Measurements from ENCODE around the gene ASB18. TPM values are rescaled to one million over a fixed set of nuclear protein-coding genes. Genes with fewer than 3 reads are reported as not detected.
A peak's percentile ranks its signal among the peaks of the same experiment; 100 is the strongest.

The ASB18 gene
- total RNA-seq, 1 experiment from 2014 or later, result 0.46 TPM

GRCh38 chr2:236190674-236191073, 73.5 kb downstream of the ASB18 start:
- intact Hi-C loops (cut with micrococcal nuclease; ENCODE audit: unreplicated experiment), result no loop called here
- H3K4me1 ChIP-seq (replicated peaks; ENCODE audit: insufficient read depth), result no peaks in the 10 kb centered on the region
- H4K20me1 ChIP-seq (ENCODE audit: insufficient read depth), result no peaks in the 10 kb centered on the region
- ChIA-PET POLR2A (ENCODE audit: unreplicated experiment) (no interaction called here), CTCF (no interaction called here)
- no peak overlapping the region for H2AFZ ChIP-seq
- TF ChIP-seq CTCF (conservative IDR thresholded peaks at IDR 0.05) (no peak), EZH2 (IDR thresholded peaks at IDR 0.05; ENCODE audit: low read depth) (no peak)
- H3K27ac ChIP-seq, result no peak overlapping the region
- DNase-seq, result no peak
- no peaks in the 10 kb centered on the region for H3F3A ChIP-seq (ENCODE audit: insufficient read depth, low read depth)
- H3K9me2 ChIP-seq (ENCODE audit: insufficient read depth), result no peaks in the 10 kb centered on the region
- no peaks in the 10 kb centered on the region for H3K36me3 ChIP-seq (ENCODE audit: low read depth)
- H3K4me2 ChIP-seq, result no peak overlapping the region
- no peaks in the 10 kb centered on the region for H3K27me3 ChIP-seq (ENCODE audit: insufficient read depth, low read depth)
- no TSS peak for BruUV-seq (replicated peaks)
- H3K4me3 ChIP-seq, result no peak overlapping the region
- H3K9me3 ChIP-seq (ENCODE audit: insufficient read depth, low read depth), result no peaks in the 10 kb centered on the region
- no peaks in the 10 kb centered on the region for H3K79me2 ChIP-seq (ENCODE audit: low read depth)

DNA sequence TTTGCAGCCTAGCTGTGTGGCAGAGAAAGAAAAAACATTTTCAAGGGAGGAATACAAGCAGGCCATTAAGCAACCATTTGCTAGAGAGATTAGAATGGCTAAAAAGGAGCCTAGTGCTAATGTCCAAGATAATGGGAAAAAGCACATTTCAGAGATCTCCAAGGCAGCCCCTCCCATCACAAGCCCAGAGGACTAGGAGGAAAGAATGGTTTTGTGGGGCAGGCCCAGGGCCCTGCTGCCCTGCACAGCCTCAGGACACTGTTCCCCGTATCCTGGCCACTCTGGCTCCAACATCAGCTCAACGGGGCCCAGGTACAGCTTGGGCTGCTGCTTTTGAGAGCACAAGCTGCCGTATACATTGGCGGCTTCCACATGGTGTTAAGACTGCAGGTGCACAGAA, 79.5 kb downstream of the ASB18 start:
- Histone ChIP-seq H2AFZ (no peak overlapping the region), H3K36me3 (ENCODE audit: low read depth) (no peaks in the 10 kb centered on the region), H3K79me2 (ENCODE audit: low read depth) (no peaks in the 10 kb centered on the region), H4K20me1 (ENCODE audit: insufficient read depth) (no peaks in the 10 kb centered on the region), H3K27ac (no peak overlapping the region), H3K4me1 (replicated peaks; ENCODE audit: insufficient read depth) (peaks cover 11% of the 10 kb centered on the region), H3K9me3 (ENCODE audit: insufficient read depth, low read depth) (no peaks in the 10 kb centered on the region), H3K27me3 (ENCODE audit: insufficient read depth, low read depth) (no peaks in the 10 kb centered on the region), H3K4me2 (no peak overlapping the region), H3K4me3 (no peak overlapping the region), H3K9me2 (ENCODE audit: insufficient read depth) (no peaks in the 10 kb centered on the region), H3F3A (ENCODE audit: insufficient read depth, low read depth) (peaks cover 9% of the 10 kb centered on the region)
- no peak for DNase-seq
- CTCF ChIA-PET, result interaction anchor here (0.9 kb wide), 1 partner anchor 406 kb away, joined by 3 read pairs; no protein-coding TSS in a partner anchor
- TF ChIP-seq EZH2 (IDR thresholded peaks at IDR 0.05; ENCODE audit: low read depth) (no peak), CTCF (conservative IDR thresholded peaks at IDR 0.05) (no peak)
- POLR2A ChIA-PET (ENCODE audit: unreplicated experiment), result no interaction called here
- no TSS peak for BruUV-seq (replicated peaks)
- intact Hi-C loops (cut with micrococcal nuclease; ENCODE audit: unreplicated experiment), result loop anchor here (5.0 kb wide), 1 partner anchor 888 kb away; no protein-coding TSS in a partner anchor

DNA sequence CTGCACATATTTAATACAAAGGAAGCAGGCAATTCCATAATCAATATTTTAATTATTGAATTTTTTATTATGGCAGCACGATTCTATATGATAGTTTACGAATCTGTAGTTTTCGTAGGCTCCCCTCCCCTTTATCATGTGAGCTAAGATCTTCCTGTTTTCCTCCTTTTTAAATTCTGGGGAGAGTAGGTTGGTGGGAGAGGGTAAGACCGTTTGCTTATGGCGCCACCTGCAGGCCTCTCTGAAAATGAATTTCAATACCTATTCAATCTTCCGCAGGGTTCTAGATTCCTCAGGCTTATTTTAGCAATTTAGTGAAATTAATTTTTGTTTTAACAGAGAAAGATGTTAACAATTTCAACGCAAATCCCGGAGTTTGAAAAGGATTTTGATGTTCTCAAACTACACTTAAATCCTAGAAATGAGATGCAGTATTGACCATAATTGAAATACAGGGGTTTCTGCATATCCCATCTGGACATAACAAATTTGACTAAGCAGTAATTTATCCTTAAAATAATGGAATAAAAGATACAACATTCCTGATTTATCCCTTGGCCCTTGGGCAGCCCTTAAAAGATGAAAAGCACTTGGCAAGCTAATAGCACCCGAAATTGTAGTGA, 83.3 kb downstream of the ASB18 start:
- CTCF ChIA-PET, result interaction anchor here (0.6 to 3.6 kb wide), 7 partner anchors 59 to 740 kb away, joined by 3 to 31 read pairs (median 4); no protein-coding TSS in a partner anchor
- TF ChIP-seq EZH2 (IDR thresholded peaks at IDR 0.05; ENCODE audit: low read depth) (no peak), CTCF (conservative IDR thresholded peaks at IDR 0.05) (peak; percentile 96)

More for the DNA sequence above, 83.3 kb downstream of the ASB18 start:
- no peak overlapping the region for H3K4me3 ChIP-seq
- H3K9me2 ChIP-seq (ENCODE audit: insufficient read depth), result no peaks in the 10 kb centered on the region
- intact Hi-C loops (cut with micrococcal nuclease; ENCODE audit: unreplicated experiment), result loop anchor here (1.0 to 5.0 kb wide), 5 partner anchors 60 to 891 kb away; no protein-coding TSS in a partner anchor
- peaks cover 26% of the 10 kb centered on the region for H3F3A ChIP-seq (ENCODE audit: insufficient read depth, low read depth)
- H3K4me1 ChIP-seq (replicated peaks; ENCODE audit: insufficient read depth), result peaks cover 13% of the 10 kb centered on the region
- H3K79me2 ChIP-seq (ENCODE audit: low read depth), result no peaks in the 10 kb centered on the region
- H3K4me2 ChIP-seq, result peak overlapping the region; percentile 61
- no peak overlapping the region for H2AFZ ChIP-seq
- BruUV-seq (replicated peaks), result no TSS peak
- peak; percentile 59 to 69 for DNase-seq
- H3K9me3 ChIP-seq (ENCODE audit: insufficient read depth, low read depth), result no peaks in the 10 kb centered on the region
- H3K36me3 ChIP-seq (ENCODE audit: low read depth), result no peaks in the 10 kb centered on the region
- POLR2A ChIA-PET (ENCODE audit: unreplicated experiment), result no interaction called here
- no peaks in the 10 kb centered on the region for H3K27me3 ChIP-seq (ENCODE audit: insufficient read depth, low read depth)
- H4K20me1 ChIP-seq (ENCODE audit: insufficient read depth), result no peaks in the 10 kb centered on the region
- H3K27ac ChIP-seq, result no peak overlapping the region
